Measurements from ENCODE around the gene CELF2.

- no peak for TF ChIP-seq CTCF (IDR thresholded peaks at IDR 0.05)
- TF ChIP-seq EP300 (IDR thresholded peaks at IDR 0.05), result no peak
Measured at GRCh38 chr10:11253385-11254002, 235.8 kb downstream of the CELF2 start.
